Spleen (tissue), 11 donors: Measurements from ENCODE around the gene PTPRN2. TPM values are rescaled to one million over a fixed set of nuclear protein-coding genes. Genes with fewer than 3 reads are reported as not detected.
"Not testable (repeated sequence)": the region's sequence is repeated elsewhere in the genome, so short reads cannot be mapped to it uniquely, and the experiment has no call there.

Experiments used
- DNase-seq: peaks from one replicate; pipeline ENCODE4 v3.0.0-alpha.2; 2020
- H3K27ac ChIP-seq, 8 donors: fragments of 200-600 bp; sonication (generic) in 7 of 8; 1 replicate in 4 of 8; 2 replicates in 4 of 8; pipeline versions ENCODE4 v1.5.0 to v1.8.0; 2016 to 2021; ENCODE audit warnings: inconsistent platforms in 4 of 8, mild to moderate bottlenecking in 4 of 8, moderate library complexity in 1 of 8
- H3K27me3 ChIP-seq, 7 donors: fragments of 200-600 bp; sonication (generic) in 6 of 7; replicated peaks in 1 of 7; 1 replicate in 4 of 7; 2 replicates in 3 of 7; pipeline versions ENCODE4 v1.5.0 to v1.8.0; 2016 to 2021; ENCODE audit warnings: inconsistent platforms in 3 of 7, mild to moderate bottlenecking in 1 of 7
- H3K36me3 ChIP-seq, 6 donors: fragments of 200-600 bp; sonication (generic) in 5 of 6; 1 replicate in 4 of 6; 2 replicates in 2 of 6; pipeline versions ENCODE4 v1.5.0 to v1.8.0; 2016 to 2021; ENCODE audit warnings: inconsistent platforms in 2 of 6
- H3K4me1 ChIP-seq, 6 donors: fragments of 200-600 bp; sonication (generic) in 5 of 6; 1 replicate in 3 of 6; 2 replicates in 3 of 6; pipeline versions ENCODE4 v1.5.0 to v1.8.0; 2016 to 2021; ENCODE audit warnings: inconsistent platforms in 3 of 6
- H3K4me3 ChIP-seq, 8 donors: fragments of 200-600 bp; sonication (generic) in 7 of 8; 1 replicate in 4 of 8; 2 replicates in 4 of 8; pipeline versions ENCODE4 v1.5.0 to v1.8.0; 2016 to 2021; ENCODE audit warnings: inconsistent platforms in 4 of 8, mild to moderate bottlenecking in 4 of 8, moderate library complexity in 2 of 8
- H3K9me3 ChIP-seq, 8 donors: fragments of 200-600 bp; sonication (generic) in 7 of 8; 1 replicate in 4 of 8; 2 replicates in 4 of 8; pipeline versions ENCODE4 v1.5.0 to v1.8.0; 2016 to 2021; ENCODE audit warnings: inconsistent platforms in 4 of 8
- CTCF ChIP-seq, 11 experiments: fragments of 200-600 bp in 7 of 11; fragments of 450-650 bp in 4 of 11; sonication (generic) in 4 of 11; IDR thresholded peaks in 8 of 11; conservative IDR thresholded peaks in 3 of 11; 1 replicate in 7 of 11; 2 replicates in 4 of 11; pipeline versions ENCODE4 v1.4.0 to v1.8.0; 2016 to 2021; ENCODE audit warnings: antibody characterized with exemption in 11 of 11, inconsistent platforms in 4 of 11, mild to moderate bottlenecking in 1 of 11
- POLR2A ChIP-seq, 3 donors: fragments of 450-650 bp; IDR thresholded peaks; one replicate each; pipeline ENCODE4 v1.5.1; 2017; ENCODE audit warnings: antibody characterized with exemption in 3 of 3, mild to moderate bottlenecking in 1 of 3
- POLR2AphosphoS5 ChIP-seq, 3 donors: sonication (generic); formaldehyde crosslinking; IDR thresholded peaks; one replicate each; pipeline ENCODE4 v1.5.1; 2017; ENCODE audit warnings: antibody characterized with exemption in 3 of 3
- WGBS, 5 donors: extraction: QIAGEN DNeasy Blood & Tissue Kit in 3 of 5; methylation state at CpG; one replicate each; pipeline versions ENCODE4 v1.1.5 to v1.1.7; 2013 to 2018; 5-methylcytosine and 5-hydroxymethylcytosine counted together
- intact Hi-C: fragments of 100-400 bp; cut with DNase I; formaldehyde crosslinking; loops from one replicate; pipeline ENCODE4 v1.15.0; 2023; ENCODE audit warnings: low total_unique reads
- polyA plus RNA-seq, 3 donors: library from polyadenylated mRNA; stranded (reverse); fragments of 200-250 nt; gene quantifications; one replicate each; pipeline ENCODE4 v1.2.1, GENCODE V29; 2013
- total RNA-seq, 7 donors: library from RNA; depleted of rRNA in 3 of 7; stranded (reverse); fragments of >200 nt in 3 of 7; fragmentation: NEBNext Ultra II Directional in 4 of 7; extraction: Animal tissue kit (Norgen Biotek cat#: 25700) in 4 of 7; gene quantifications; one replicate each; pipeline versions ENCODE4 v1.1.0 to v1.2.1, GENCODE V29; 2016 to 2021
- donor health status: healthy with polysubstance abuse.
- donor health status: DM: no; HTN: no; CAD: no; lungs with moderate emphysema.
- donor health status: DM: no; HTN: no; CAD: no.
- donor health status: Bipolar disorder and iron deficiency.
- donor health status: healthy.
- donor health status: DM: no; HTN: no; CAD: no.
- donor health status: DM: yes; HTN: yes; CAD: no.

The PTPRN2 gene
- total and polyA plus RNA-seq, 10 donors: 7.0 to 22.8 (median 16.8) TPM

DNA sequence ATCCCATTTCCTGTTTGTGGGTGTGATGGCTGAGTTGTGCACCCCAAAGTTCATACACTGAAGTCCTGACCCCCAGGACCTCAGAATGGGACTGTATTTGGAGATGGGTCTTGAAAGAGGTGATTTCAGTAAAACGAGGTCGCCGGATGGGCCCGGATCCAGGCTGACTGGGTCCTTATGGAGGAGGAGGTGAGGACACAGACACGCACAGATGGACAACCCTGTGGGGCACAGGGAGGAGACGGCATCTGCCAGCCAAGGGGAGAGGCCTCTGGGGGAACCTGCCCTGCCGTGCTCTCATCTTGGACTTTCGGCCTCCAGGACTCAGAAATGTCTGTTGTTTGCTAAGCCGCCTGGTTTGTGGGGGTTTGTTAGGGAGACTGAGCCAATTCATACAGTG, 61.1 kb downstream of the PTPRN2 start:
- TF ChIP-seq CTCF (IDR thresholded peaks at IDR 0.05 in 8 of 11, conservative IDR thresholded peaks at IDR 0.05 in 3 of 11): no peak
- no peak for TF ChIP-seq POLR2AphosphoS5 (IDR thresholded peaks at IDR 0.05)
- TF ChIP-seq POLR2A (IDR thresholded peaks at IDR 0.05): no peak
- no peaks in the 10 kb centered on the region for H3K9me3 ChIP-seq
- no peak for DNase-seq
- no peak overlapping the region for H3K4me3 ChIP-seq
- intact Hi-C loops: no loop called here
- WGBS, 5 donors: 93 to 95% (median 93%) methylated on average over 6 to 9 of the region's 9 CpGs
- no peaks in the 10 kb centered on the region for H3K4me1 ChIP-seq
- H3K27ac ChIP-seq: no peak overlapping the region
- H3K36me3 ChIP-seq: no peaks in the 10 kb centered on the region
- peaks cover 0 to 31% (median 0%) of the 10 kb centered on the region in 7 donors for H3K27me3 ChIP-seq

DNA sequence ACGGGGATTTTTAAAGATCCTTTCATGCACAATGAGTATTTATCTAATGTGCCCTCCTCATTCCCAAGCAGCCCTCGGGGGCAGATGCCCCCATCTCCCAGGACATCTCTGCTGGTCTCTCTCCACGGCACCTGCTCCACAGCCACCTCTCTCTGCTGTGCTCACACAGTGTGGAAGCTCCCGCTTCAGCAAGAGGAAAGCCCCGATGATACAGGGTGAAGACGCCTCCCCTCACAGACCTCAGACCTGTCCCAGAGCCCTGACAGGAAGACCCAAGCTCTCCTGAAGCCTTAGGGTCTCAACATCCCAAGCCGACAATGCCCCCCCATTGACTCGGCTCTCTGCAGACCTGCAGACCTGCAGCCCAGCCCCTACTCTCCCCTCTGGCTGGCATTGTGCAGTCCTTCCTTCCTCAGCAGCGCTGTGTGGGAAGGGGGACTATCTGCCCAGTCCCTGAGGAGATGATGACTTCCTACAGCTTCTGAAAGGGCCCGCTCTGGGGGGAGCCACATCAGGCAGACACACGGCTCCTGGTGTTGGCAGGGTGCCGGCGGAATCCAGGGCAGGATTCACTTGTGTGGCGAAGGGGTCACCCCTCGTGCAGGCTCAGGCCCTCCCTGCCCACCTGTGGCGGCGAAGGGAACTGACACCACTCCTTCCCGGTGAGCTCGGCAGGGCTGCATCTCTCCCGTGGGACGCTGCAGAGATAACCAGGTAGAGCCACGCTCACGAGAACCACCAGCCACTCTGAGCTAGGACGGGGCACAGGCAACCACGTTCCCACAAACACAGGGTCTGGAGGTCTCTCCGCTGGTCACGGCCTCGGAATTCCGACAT, 61.8 kb downstream of the PTPRN2 start:
- no peaks in the 10 kb centered on the region for H3K9me3 ChIP-seq
- WGBS, 5 donors: 82 to 88% (median 82%) methylated on average over 24 to 29 of the region's 29 CpGs
- DNase-seq: no peak
- peaks cover 0 to 32% (median 0%) of the 10 kb centered on the region in 7 donors for H3K27me3 ChIP-seq
- intact Hi-C loops: no loop called here
- TF ChIP-seq POLR2A (IDR thresholded peaks at IDR 0.05) (no peak), CTCF (IDR thresholded peaks at IDR 0.05 in 8 of 11, conservative IDR thresholded peaks at IDR 0.05 in 3 of 11) (no peak), POLR2AphosphoS5 (IDR thresholded peaks at IDR 0.05) (no peak)
- H3K27ac ChIP-seq: no peak overlapping the region
- no peaks in the 10 kb centered on the region for H3K36me3 ChIP-seq
- no peaks in the 10 kb centered on the region for H3K4me1 ChIP-seq
- no peak overlapping the region for H3K4me3 ChIP-seq

- DNase-seq: no peak
- H3K4me1 ChIP-seq: no peaks in the 10 kb centered on the region
- no peak for TF ChIP-seq POLR2A (IDR thresholded peaks at IDR 0.05)
- no peak for TF ChIP-seq POLR2AphosphoS5 (IDR thresholded peaks at IDR 0.05)
- no peak for TF ChIP-seq CTCF (IDR thresholded peaks at IDR 0.05 in 8 of 11, conservative IDR thresholded peaks at IDR 0.05 in 3 of 11)
- peaks cover 0 to 41% (median 0%) of the 10 kb centered on the region in 7 donors for H3K27me3 ChIP-seq
- H3K27ac ChIP-seq: no peak overlapping the region
- H3K4me3 ChIP-seq: no peak overlapping the region
- no peaks in the 10 kb centered on the region for H3K9me3 ChIP-seq
- intact Hi-C loops: no loop called here
- WGBS, 5 donors: 83 to 90% (median 89%) methylated on average over 16 to 24 of the region's 24 CpGs
- no peaks in the 10 kb centered on the region for H3K36me3 ChIP-seq
These were observed 62.6 kb downstream of the PTPRN2 start for GRCh38 chr7:158524749-158525635.

DNA sequence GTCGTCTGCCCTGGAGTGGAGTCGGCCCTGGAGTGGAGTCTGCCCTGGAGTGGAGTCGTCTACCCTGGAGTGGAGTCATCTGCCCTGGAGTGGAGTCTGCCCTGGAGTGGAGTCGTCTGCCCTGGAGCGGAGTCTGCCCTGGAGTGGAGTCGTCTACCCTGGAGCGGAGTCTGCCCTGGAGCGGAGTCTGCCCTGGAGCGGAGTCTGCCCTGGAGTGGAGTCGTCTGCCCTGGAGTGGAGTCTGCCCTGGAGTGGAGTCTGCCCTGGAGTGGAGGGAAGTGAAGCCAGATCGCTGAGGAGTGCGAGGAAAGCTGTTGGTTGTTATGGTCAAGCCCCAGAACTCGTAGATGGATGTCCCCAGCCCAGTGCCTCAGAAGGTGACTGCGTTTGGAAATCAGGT, 63.3 kb downstream of the PTPRN2 start:
- H3K9me3 ChIP-seq, intact Hi-C loops, H3K4me1 ChIP-seq, H3K27ac ChIP-seq, H3K36me3 ChIP-seq, DNase-seq, H3K4me3 ChIP-seq: not testable (repeated sequence)
- 75 to 84% (median 82%) methylated on average over 10 to 14 of the region's 14 CpGs for WGBS, 5 donors
- H3K27me3 ChIP-seq: peaks cover 0 to 47% (median 0%) of the 10 kb centered on the region in 7 donors

DNA sequence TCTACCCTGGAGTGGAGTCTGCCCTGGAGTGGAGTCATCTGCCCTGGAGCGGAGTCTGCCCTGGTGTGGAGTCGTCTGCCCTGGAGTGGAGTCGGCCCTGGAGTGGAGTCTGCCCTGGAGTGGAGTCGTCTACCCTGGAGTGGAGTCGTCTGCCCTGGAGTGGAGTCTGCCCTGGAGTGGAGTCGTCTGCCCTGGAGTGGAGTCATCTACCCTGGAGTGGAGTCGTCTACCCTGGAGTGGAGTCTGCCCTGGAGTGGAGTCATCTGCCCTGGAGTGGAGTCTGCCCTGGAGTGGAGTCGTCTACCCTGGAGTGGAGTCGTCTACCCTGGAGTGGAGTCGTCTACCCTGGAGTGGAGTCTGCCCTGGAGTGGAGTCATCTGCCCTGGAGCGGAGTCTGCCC, 63.7 kb downstream of the PTPRN2 start:
- peaks cover 0 to 51% (median 0%) of the 10 kb centered on the region in 7 donors for H3K27me3 ChIP-seq
- H3K9me3 ChIP-seq, H3K4me3 ChIP-seq, H3K27ac ChIP-seq, H3K4me1 ChIP-seq, intact Hi-C loops, DNase-seq, H3K36me3 ChIP-seq: not testable (repeated sequence)
- 50 to 80% (median 69%) methylated on average over 1 to 9 of the region's 11 CpGs; no CpG with 5 or more reads in 1 of the 5 donors for WGBS, 5 donors

- H3K4me1 ChIP-seq, H3K36me3 ChIP-seq, H3K4me3 ChIP-seq, intact Hi-C loops, H3K9me3 ChIP-seq, H3K27ac ChIP-seq: not testable (repeated sequence)
- WGBS, 5 donors: 85 to 91% (median 90%) methylated on average over 8 to 26 of the region's 26 CpGs
- peak; percentile 56 for DNase-seq
- H3K27me3 ChIP-seq: peaks cover 0 to 55% (median 0%) of the 10 kb centered on the region in 7 donors
These were observed 64.3 kb downstream of the PTPRN2 start for GRCh38 chr7:158523165-158523856.

GRCh38 chr7:158521795-158522194, 65.8 kb downstream of the PTPRN2 start:
- H3K36me3 ChIP-seq, H3K4me3 ChIP-seq, H3K4me1 ChIP-seq, H3K9me3 ChIP-seq, H3K27ac ChIP-seq, intact Hi-C loops: not testable (repeated sequence)
- peak; percentile 24 for DNase-seq
- peaks cover 0 to 53% (median 0%) of the 10 kb centered on the region in 7 donors for H3K27me3 ChIP-seq
- WGBS, 5 donors: 65 to 96% (median 80%) methylated on average over 4 to 17 of the region's 18 CpGs
